ENCODE measurements around the gene CCNY. TPM values are rescaled to one million over a fixed set of nuclear protein-coding genes. Genes with fewer than 3 reads are reported as not detected.

Gene CCNY
- total RNA-seq, 2 experiments from 2014 or later: 47.0 to 51.5 TPM

- CTCF ChIA-PET: no interaction called here
- Mint-ChIP-seq H3K27me3 (no peaks in the 10 kb centered on the region), H3K36me3 (peaks cover 9% of the 10 kb centered on the region), H3K4me1 (peaks cover 3% of the 10 kb centered on the region), H3K9me3 (ENCODE audit: low read depth) (no peaks in the 10 kb centered on the region), H3K27ac (no peak overlapping the region), H3K4me3 (no peak overlapping the region)
- DNase-seq: no peak
- no peak for ATAC-seq
Measured at GRCh38 chr10:35569836-35570235, 233.5 kb downstream of the CCNY start.

- H3K27me3 Mint-ChIP-seq: no peaks in the 10 kb centered on the region
- ATAC-seq: no peak
- DNase-seq: no peak
- CTCF ChIA-PET: no interaction called here
- no peak overlapping the region for H3K27ac Mint-ChIP-seq
- H3K4me3 Mint-ChIP-seq: no peak overlapping the region
- peaks cover 11% of the 10 kb centered on the region for H3K36me3 Mint-ChIP-seq
- no peaks in the 10 kb centered on the region for H3K9me3 Mint-ChIP-seq (ENCODE audit: low read depth)
- H3K4me1 Mint-ChIP-seq: peaks cover 4% of the 10 kb centered on the region
Measured at GRCh38 chr10:35570397-35570796, 234.1 kb downstream of the CCNY start.

GRCh38 chr10:35572583-35572982, 236.3 kb downstream of the CCNY start:
- Mint-ChIP-seq H3K4me3 (no peak overlapping the region), H3K27me3 (no peaks in the 10 kb centered on the region), H3K4me1 (peaks cover 4% of the 10 kb centered on the region), H3K36me3 (peaks cover 13% of the 10 kb centered on the region), H3K27ac (no peak overlapping the region), H3K9me3 (ENCODE audit: low read depth) (no peaks in the 10 kb centered on the region)
- CTCF ChIA-PET: interaction anchor here (1.0 to 1.8 kb wide), 2 partner anchors 9 to 10 kb away, joined by 3 to 6 read pairs; no protein-coding TSS in a partner anchor
- ATAC-seq: no peak
- DNase-seq: no peak

- peaks cover 13% of the 10 kb centered on the region for H3K36me3 Mint-ChIP-seq
- peaks cover 4% of the 10 kb centered on the region for H3K4me1 Mint-ChIP-seq
- H3K27ac Mint-ChIP-seq: no peak overlapping the region
- DNase-seq (no peak), ATAC-seq (no peak)
- no peaks in the 10 kb centered on the region for H3K27me3 Mint-ChIP-seq
- no peaks in the 10 kb centered on the region for H3K9me3 Mint-ChIP-seq (ENCODE audit: low read depth)
- no peak overlapping the region for H3K4me3 Mint-ChIP-seq
- CTCF ChIA-PET: interaction anchor here (1.8 kb wide), 1 partner anchor 11 kb away, joined by 6 read pairs; no protein-coding TSS in a partner anchor
Measured at GRCh38 chr10:35573796-35574195, 237.5 kb downstream of the CCNY start.

- Mint-ChIP-seq H3K4me3 (no peak overlapping the region), H3K9me3 (ENCODE audit: low read depth) (no peaks in the 10 kb centered on the region), H3K36me3 (peaks cover 10% of the 10 kb centered on the region), H3K4me1 (peaks cover 4% of the 10 kb centered on the region), H3K27me3 (peaks cover 2% of the 10 kb centered on the region), H3K27ac (no peak overlapping the region)
- CTCF ChIA-PET: no interaction called here
- DNase-seq (no peak), ATAC-seq (no peak)
Measured at GRCh38 chr10:35574924-35575352, 238.6 kb downstream of the CCNY start.

- Mint-ChIP-seq H3K4me3 (no peak overlapping the region), H3K4me1 (peaks cover 4% of the 10 kb centered on the region), H3K9me3 (ENCODE audit: low read depth) (no peaks in the 10 kb centered on the region), H3K36me3 (peaks cover 10% of the 10 kb centered on the region), H3K27ac (no peak overlapping the region), H3K27me3 (peaks cover 2% of the 10 kb centered on the region)
- DNase-seq: no peak
- CTCF ChIA-PET: interaction anchor here (1.2 kb wide), 1 partner anchor 12 kb away, joined by 8 read pairs; no protein-coding TSS in a partner anchor
- ATAC-seq: no peak
Measured at GRCh38 chr10:35575640-35576039, 239.3 kb downstream of the CCNY start.

- CTCF ChIA-PET: interaction anchor here (1.2 kb wide), 1 partner anchor 13 kb away, joined by 8 read pairs; no protein-coding TSS in a partner anchor
Measured at GRCh38 chr10:35576730-35577129, 240.4 kb downstream of the CCNY start.

GRCh38 chr10:35577926-35578617, 241.8 kb downstream of the CCNY start:
- Mint-ChIP-seq H3K36me3 (peaks cover 6% of the 10 kb centered on the region), H3K4me3 (no peak overlapping the region), H3K27me3 (peaks cover 2% of the 10 kb centered on the region), H3K27ac (no peak overlapping the region), H3K4me1 (peaks cover 4% of the 10 kb centered on the region), H3K9me3 (ENCODE audit: low read depth) (no peaks in the 10 kb centered on the region)
- DNase-seq (no peak), ATAC-seq (no peak)
- CTCF ChIA-PET: no interaction called here

More at GRCh38 chr10:35576730-35577129, 240.4 kb downstream of the CCNY start:
- no peaks in the 10 kb centered on the region for H3K9me3 Mint-ChIP-seq (ENCODE audit: low read depth)
- no peak overlapping the region for H3K27ac Mint-ChIP-seq
- DNase-seq (no peak), ATAC-seq (no peak)
- H3K4me1 Mint-ChIP-seq: peaks cover 4% of the 10 kb centered on the region
- H3K36me3 Mint-ChIP-seq: peaks cover 10% of the 10 kb centered on the region
- peaks cover 2% of the 10 kb centered on the region for H3K27me3 Mint-ChIP-seq
- H3K4me3 Mint-ChIP-seq: no peak overlapping the region

- no peak for ATAC-seq
- Mint-ChIP-seq H3K36me3 (peaks cover 6% of the 10 kb centered on the region), H3K9me3 (ENCODE audit: low read depth) (no peaks in the 10 kb centered on the region), H3K27me3 (peaks cover 2% of the 10 kb centered on the region), H3K27ac (no peak overlapping the region), H3K4me3 (no peak overlapping the region), H3K4me1 (peaks cover 4% of the 10 kb centered on the region)
- DNase-seq: no peak
- CTCF ChIA-PET: no interaction called here
Measured at GRCh38 chr10:35578618-35578956, 242.3 kb downstream of the CCNY start.

GRCh38 chr10:35579116-35579515, 242.8 kb downstream of the CCNY start:
- CTCF ChIA-PET: interaction anchor here (1.3 kb wide), 1 partner anchor 15 kb away, joined by 3 read pairs; no protein-coding TSS in a partner anchor
- no peak overlapping the region for H3K27ac Mint-ChIP-seq
- DNase-seq (no peak), ATAC-seq (no peak)
- H3K4me1 Mint-ChIP-seq: peaks cover 4% of the 10 kb centered on the region
- no peak overlapping the region for H3K4me3 Mint-ChIP-seq
- H3K27me3 Mint-ChIP-seq: peaks cover 2% of the 10 kb centered on the region
- no peaks in the 10 kb centered on the region for H3K9me3 Mint-ChIP-seq (ENCODE audit: low read depth)
- H3K36me3 Mint-ChIP-seq: peaks cover 6% of the 10 kb centered on the region

GRCh38 chr10:35579726-35580422, 243.6 kb downstream of the CCNY start:
- no peak for DNase-seq
- Mint-ChIP-seq H3K9me3 (ENCODE audit: low read depth) (no peaks in the 10 kb centered on the region), H3K36me3 (peaks cover 4% of the 10 kb centered on the region), H3K27ac (no peak overlapping the region), H3K4me1 (peaks cover 2% of the 10 kb centered on the region), H3K4me3 (no peak overlapping the region), H3K27me3 (peaks cover 2% of the 10 kb centered on the region)
- ATAC-seq: no peak
- CTCF ChIA-PET: interaction anchor here (1.0 to 1.3 kb wide), 2 partner anchors 15 to 17 kb away, joined by 3 read pairs; no protein-coding TSS in a partner anchor

GRCh38 chr10:35580423-35580770, 244.1 kb downstream of the CCNY start:
- H3K4me3 Mint-ChIP-seq: no peak overlapping the region
- peaks cover 3% of the 10 kb centered on the region for H3K36me3 Mint-ChIP-seq
- no peak overlapping the region for H3K27ac Mint-ChIP-seq
- H3K4me1 Mint-ChIP-seq: peaks cover under 1% of the 10 kb centered on the region
- H3K27me3 Mint-ChIP-seq: peaks cover 2% of the 10 kb centered on the region
- CTCF ChIA-PET: interaction anchor here (1.0 to 1.3 kb wide), 2 partner anchors 14 to 18 kb away, joined by 3 read pairs; no protein-coding TSS in a partner anchor
- no peaks in the 10 kb centered on the region for H3K9me3 Mint-ChIP-seq (ENCODE audit: low read depth)
- no peak for ATAC-seq
- DNase-seq: no peak

GRCh38 chr10:35581655-35582054, 245.3 kb downstream of the CCNY start:
- H3K4me1 Mint-ChIP-seq: no peaks in the 10 kb centered on the region
- peaks cover 6% of the 10 kb centered on the region for H3K27me3 Mint-ChIP-seq
- DNase-seq (no peak), ATAC-seq (no peak)
- CTCF ChIA-PET: no interaction called here
- H3K36me3 Mint-ChIP-seq: no peaks in the 10 kb centered on the region
- no peak overlapping the region for H3K27ac Mint-ChIP-seq
- H3K9me3 Mint-ChIP-seq (ENCODE audit: low read depth): no peaks in the 10 kb centered on the region
- no peak overlapping the region for H3K4me3 Mint-ChIP-seq

GRCh38 chr10:35584946-35585345, 248.6 kb downstream of the CCNY start:
- Mint-ChIP-seq H3K4me1 (no peaks in the 10 kb centered on the region), H3K27ac (no peak overlapping the region), H3K4me3 (no peak overlapping the region), H3K27me3 (peaks cover 10% of the 10 kb centered on the region), H3K36me3 (no peaks in the 10 kb centered on the region), H3K9me3 (ENCODE audit: low read depth) (no peaks in the 10 kb centered on the region)
- CTCF ChIA-PET: interaction anchor here (1.0 kb wide), 1 partner anchor 590 kb away, joined by 3 read pairs; no protein-coding TSS in a partner anchor
- DNase-seq: no peak
- ATAC-seq: no peak
